Choroid plexus epithelial cell (primary cell): Measurements from ENCODE around the gene NOL9.
"Not testable (repeated sequence)": the region's sequence is repeated elsewhere in the genome, so short reads cannot be mapped to it uniquely, and the experiment has no call there.

Experiments used
- DNase-seq: peaks from one replicate; pipeline ENCODE4 v3.0.0-alpha.2; 2010; ENCODE audit warnings: low read depth
- H3K4me3 ChIP-seq: 2 replicates; pipeline ENCODE4 v1.5.1; 2011; ENCODE audit warnings: low read depth, mild to moderate bottlenecking, control low read depth, low read length, moderate library complexity
- TF ChIP-seq, protein P1 (sequence below): conservative IDR thresholded peaks from 2 replicates; pipeline ENCODE4 v1.5.1; 2011; ENCODE audit warnings: low read depth, mild to moderate bottlenecking, control low read depth, inconsistent platforms, low read length, moderate library complexity

NOL9 gene

GRCh38 chr1:6560267-6560666 is 6.0 kb upstream of the NOL9 start:
- TF ChIP-seq, protein P1, sequence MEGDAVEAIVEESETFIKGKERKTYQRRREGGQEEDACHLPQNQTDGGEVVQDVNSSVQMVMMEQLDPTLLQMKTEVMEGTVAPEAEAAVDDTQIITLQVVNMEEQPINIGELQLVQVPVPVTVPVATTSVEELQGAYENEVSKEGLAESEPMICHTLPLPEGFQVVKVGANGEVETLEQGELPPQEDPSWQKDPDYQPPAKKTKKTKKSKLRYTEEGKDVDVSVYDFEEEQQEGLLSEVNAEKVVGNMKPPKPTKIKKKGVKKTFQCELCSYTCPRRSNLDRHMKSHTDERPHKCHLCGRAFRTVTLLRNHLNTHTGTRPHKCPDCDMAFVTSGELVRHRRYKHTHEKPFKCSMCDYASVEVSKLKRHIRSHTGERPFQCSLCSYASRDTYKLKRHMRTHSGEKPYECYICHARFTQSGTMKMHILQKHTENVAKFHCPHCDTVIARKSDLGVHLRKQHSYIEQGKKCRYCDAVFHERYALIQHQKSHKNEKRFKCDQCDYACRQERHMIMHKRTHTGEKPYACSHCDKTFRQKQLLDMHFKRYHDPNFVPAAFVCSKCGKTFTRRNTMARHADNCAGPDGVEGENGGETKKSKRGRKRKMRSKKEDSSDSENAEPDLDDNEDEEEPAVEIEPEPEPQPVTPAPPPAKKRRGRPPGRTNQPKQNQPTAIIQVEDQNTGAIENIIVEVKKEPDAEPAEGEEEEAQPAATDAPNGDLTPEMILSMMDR = no peak
- no peak for DNase-seq

GRCh38 chr1:6559161-6559560 is 4.8 kb upstream of the NOL9 start:
- H3K4me3 ChIP-seq, DNase-seq: not testable (repeated sequence)

More at GRCh38 chr1:6560267-6560666, 6.0 kb upstream of the NOL9 start:
- no peak overlapping the region for H3K4me3 ChIP-seq

GRCh38 chr1:6557597-6557996 is 3.3 kb upstream of the NOL9 start:
- H3K4me3 ChIP-seq = no peak overlapping the region
- TF ChIP-seq, protein P1 = no peak
- DNase-seq = no peak

- peak within 1 kb of the TSS; percentile 90 for H3K4me3 ChIP-seq
- TF ChIP-seq, protein P1 = no peak
- no peak for DNase-seq
Observed at GRCh38 chr1:6554907-6555778, 830 bp upstream of the NOL9 start, which contains the start of gene TAS1R1. Gene TAS1R1 (plus strand): TSS chr1:6555307. CDS start chr1:6555374, 67 bp downstream.

DNA sequence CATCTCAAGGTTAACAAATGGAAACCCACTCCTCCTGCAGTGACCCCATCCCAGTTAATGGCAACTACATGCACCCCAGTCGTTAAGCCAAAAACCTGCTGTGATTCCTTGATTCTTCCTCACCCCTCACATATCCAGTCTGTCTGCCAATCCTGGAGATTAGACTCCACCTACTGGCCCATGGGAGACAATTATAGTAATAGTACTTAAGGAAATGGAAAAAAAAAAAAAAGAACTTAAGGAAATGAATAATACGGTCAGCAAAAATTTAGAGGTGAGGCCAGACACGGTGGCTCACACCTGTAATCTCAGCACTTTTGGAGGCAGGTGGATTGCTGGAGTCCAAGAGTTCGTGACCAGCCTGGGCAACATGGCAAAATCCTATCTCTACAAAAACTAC is 7.0 kb downstream of the NOL9 start:
- no peak overlapping the region for H3K4me3 ChIP-seq
- peak; percentile 51 for DNase-seq
- TF ChIP-seq, protein P1 = peak; percentile 40

- no peak for DNase-seq
- TF ChIP-seq, protein P1 = no peak
- H3K4me3 ChIP-seq = no peak overlapping the region
Observed at GRCh38 chr1:6546326-6546725, 8.0 kb downstream of the NOL9 start.

GRCh38 chr1:6545276-6546112 is 8.8 kb downstream of the NOL9 start:
- DNase-seq = peak; percentile 82
- TF ChIP-seq, protein P1 = no peak
- no peak overlapping the region for H3K4me3 ChIP-seq
